Measurements from ENCODE around the gene PISD. TPM values are rescaled to one million over a fixed set of nuclear protein-coding genes. Genes with fewer than 3 reads are reported as not detected.

Gene PISD
- total and polyA plus RNA-seq, 9 of the 15 experiments (the other 6 are each of a cell fraction or from before 2014, with no cell fraction given) = 24.5 to 65.9 (median 36.6) TPM

GRCh38 chr22:31585161-31585859, 76.7 kb downstream of the PISD start (continued):
- TF ChIP-seq, protein P1, sequence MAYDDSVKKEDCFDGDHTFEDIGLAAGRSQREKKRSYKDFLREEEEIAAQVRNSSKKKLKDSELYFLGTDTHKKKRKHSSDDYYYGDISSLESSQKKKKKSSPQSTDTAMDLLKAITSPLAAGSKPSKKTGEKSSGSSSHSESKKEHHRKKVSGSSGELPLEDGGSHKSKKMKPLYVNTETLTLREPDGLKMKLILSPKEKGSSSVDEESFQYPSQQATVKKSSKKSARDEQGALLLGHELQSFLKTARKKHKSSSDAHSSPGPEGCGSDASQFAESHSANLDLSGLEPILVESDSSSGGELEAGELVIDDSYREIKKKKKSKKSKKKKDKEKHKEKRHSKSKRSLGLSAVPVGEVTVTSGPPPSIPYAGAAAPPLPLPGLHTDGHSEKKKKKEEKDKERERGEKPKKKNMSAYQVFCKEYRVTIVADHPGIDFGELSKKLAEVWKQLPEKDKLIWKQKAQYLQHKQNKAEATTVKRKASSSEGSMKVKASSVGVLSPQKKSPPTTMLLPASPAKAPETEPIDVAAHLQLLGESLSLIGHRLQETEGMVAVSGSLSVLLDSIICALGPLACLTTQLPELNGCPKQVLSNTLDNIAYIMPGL (CRISPR knock-in tag; IDR thresholded peaks at IDR 0.05) = no peak
- TF ChIP-seq SFPQ (IDR thresholded peaks at IDR 0.05; ENCODE audit: low read depth, low read length) = no peak
- TF ChIP-seq, protein P2, sequence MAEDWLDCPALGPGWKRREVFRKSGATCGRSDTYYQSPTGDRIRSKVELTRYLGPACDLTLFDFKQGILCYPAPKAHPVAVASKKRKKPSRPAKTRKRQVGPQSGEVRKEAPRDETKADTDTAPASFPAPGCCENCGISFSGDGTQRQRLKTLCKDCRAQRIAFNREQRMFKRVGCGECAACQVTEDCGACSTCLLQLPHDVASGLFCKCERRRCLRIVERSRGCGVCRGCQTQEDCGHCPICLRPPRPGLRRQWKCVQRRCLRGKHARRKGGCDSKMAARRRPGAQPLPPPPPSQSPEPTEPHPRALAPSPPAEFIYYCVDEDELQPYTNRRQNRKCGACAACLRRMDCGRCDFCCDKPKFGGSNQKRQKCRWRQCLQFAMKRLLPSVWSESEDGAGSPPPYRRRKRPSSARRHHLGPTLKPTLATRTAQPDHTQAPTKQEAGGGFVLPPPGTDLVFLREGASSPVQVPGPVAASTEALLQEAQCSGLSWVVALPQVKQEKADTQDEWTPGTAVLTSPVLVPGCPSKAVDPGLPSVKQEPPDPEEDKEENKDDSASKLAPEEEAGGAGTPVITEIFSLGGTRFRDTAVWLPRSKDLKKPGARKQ (CRISPR knock-in tag; IDR thresholded peaks at IDR 0.05) = no peak
- TF ChIP-seq ZNF143 (CRISPR knock-in tag; IDR thresholded peaks at IDR 0.05) = no peak
- TF ChIP-seq, protein P3, sequence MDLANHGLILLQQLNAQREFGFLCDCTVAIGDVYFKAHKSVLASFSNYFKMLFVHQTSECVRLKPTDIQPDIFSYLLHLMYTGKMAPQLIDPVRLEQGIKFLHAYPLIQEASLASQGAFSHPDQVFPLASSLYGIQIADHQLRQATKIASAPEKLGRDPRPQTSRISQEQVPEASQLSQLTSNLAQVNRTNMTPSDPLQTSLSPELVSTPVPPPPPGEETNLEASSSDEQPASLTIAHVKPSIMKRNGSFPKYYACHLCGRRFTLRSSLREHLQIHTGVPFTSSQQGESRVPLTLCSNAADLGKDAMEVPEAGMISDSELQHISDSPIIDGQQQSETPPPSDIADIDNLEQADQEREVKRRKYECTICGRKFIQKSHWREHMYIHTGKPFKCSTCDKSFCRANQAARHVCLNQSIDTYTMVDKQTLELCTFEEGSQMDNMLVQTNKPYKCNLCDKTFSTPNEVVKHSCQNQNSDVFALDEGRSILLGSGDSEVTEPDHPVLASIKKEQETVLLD (IDR thresholded peaks at IDR 0.05) = no peak
- TF ChIP-seq, protein P4, sequence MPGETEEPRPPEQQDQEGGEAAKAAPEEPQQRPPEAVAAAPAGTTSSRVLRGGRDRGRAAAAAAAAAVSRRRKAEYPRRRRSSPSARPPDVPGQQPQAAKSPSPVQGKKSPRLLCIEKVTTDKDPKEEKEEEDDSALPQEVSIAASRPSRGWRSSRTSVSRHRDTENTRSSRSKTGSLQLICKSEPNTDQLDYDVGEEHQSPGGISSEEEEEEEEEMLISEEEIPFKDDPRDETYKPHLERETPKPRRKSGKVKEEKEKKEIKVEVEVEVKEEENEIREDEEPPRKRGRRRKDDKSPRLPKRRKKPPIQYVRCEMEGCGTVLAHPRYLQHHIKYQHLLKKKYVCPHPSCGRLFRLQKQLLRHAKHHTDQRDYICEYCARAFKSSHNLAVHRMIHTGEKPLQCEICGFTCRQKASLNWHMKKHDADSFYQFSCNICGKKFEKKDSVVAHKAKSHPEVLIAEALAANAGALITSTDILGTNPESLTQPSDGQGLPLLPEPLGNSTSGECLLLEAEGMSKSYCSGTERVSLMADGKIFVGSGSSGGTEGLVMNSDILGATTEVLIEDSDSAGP (CRISPR knock-in tag; IDR thresholded peaks at IDR 0.05) = no peak
- 0 out of 2 replicates have a peak, but pooled peaks have one; percentile 56 for TF ChIP-seq NBN (IDR thresholded peaks at IDR 0.05; ENCODE audit: low read depth)
- TF ChIP-seq CBX5 (IDR thresholded peaks at IDR 0.05; ENCODE audit: borderline replicate concordance, low read depth) = no peak
- no peak for TF ChIP-seq CHCHD3 (CRISPR knock-in tag; IDR thresholded peaks at IDR 0.05)
- peak; percentile 85 for TF ChIP-seq CBFA2T3 (IDR thresholded peaks at IDR 0.05)
- TF ChIP-seq ARID3A (IDR thresholded peaks at IDR 0.05; ENCODE audit: borderline replicate concordance, low read depth, low read length) = 0 out of 2 replicates have a peak, but pooled peaks have one; percentile 50
- TF ChIP-seq RFX1 (IDR thresholded peaks at IDR 0.05) = no peak
- no peak for TF ChIP-seq BRCA1 (IDR thresholded peaks at IDR 0.05)
- TF ChIP-seq BRCA1 (CRISPR knock-in tag; IDR thresholded peaks at IDR 0.05) = no peak
- peak; percentile 17 for TF ChIP-seq HDAC3 (IDR thresholded peaks at IDR 0.05; ENCODE audit: borderline replicate concordance, partially characterized antibody)
- peak; percentile 56 for TF ChIP-seq STAT5A (IDR thresholded peaks at IDR 0.05; ENCODE audit: borderline replicate concordance, low read length)
- TF ChIP-seq CBFA2T2 (conservative IDR thresholded peaks at IDR 0.05) = peak; percentile 73
- no peak for TF ChIP-seq SIN3B (IDR thresholded peaks at IDR 0.05; ENCODE audit: low read depth)
